Glomerular endothelial cell (primary cell): Measurements from ENCODE around the gene NFIA. TPM values are rescaled to one million over a fixed set of nuclear protein-coding genes. Genes with fewer than 3 reads are reported as not detected.
"Not testable (repeated sequence)": the region's sequence is repeated elsewhere in the genome, so short reads cannot be mapped to it uniquely, and the experiment has no call there.

Experiments
- DNase-seq: peaks from one replicate; pipeline ENCODE4 v3.0.0-alpha.2; 2011; ENCODE audit warnings: low read depth, low spot score; ENCODE audit errors: extremely low read depth
- total RNA-seq: library from RNA; depleted of rRNA; stranded (reverse); fragments of >200 nt; gene quantifications from 2 replicates; pipeline ENCODE4 v1.2.3, GENCODE V29; 2015

The NFIA gene
- total RNA-seq, 1 donor from 2014 or later = 18.4 TPM

DNA sequence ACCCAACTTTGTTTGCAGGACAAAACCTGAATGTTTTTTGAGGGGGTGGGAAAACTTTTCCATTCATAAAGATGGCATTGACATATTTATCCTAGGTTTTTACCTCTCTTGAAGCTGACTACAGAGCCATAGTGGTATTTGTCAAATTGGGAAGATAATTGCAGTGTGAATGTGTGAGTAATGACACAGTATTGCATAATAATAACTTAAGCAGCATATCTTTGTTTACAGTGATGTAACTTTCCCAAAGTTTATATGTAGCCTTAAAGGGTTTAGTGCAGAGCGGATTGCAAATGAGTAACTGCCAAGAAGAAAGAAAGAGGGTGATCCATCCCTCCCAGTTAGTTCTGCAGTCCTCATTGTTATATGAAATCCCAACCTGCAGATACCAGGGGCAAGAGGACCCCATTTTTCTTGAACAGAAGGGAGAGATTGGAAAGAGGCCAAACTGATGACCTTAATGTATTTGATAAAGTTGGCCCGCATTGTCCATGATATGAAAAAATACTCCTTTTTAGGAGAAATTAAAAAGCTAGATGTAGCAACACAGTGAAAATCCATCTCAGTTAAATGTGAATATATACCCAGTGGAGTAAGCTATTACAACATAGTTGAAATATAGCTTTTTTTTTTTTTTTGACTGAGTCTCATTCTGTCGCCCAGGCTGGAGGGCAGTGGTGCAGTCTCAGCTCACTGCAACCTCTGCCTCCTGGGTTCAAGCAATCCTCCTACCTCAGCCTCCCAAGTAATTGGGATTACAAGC is 23.7 kb upstream of the NFIA start:
- DNase-seq = no peak

GRCh38 chr1:61061601-61062000 is 20.8 kb upstream of the NFIA start:
- DNase-seq = not testable (repeated sequence)

- DNase-seq = no peak
These were observed 17.7 kb upstream of the NFIA start for GRCh38 chr1:61064673-61065072.

GRCh38 chr1:61067446-61068019 is 14.8 kb upstream of the NFIA start:
- no peak for DNase-seq

GRCh38 chr1:61070054-61070453 is 12.3 kb upstream of the NFIA start:
- DNase-seq = no peak

- DNase-seq = no peak
These were observed 10.9 kb upstream of the NFIA start for GRCh38 chr1:61071205-61072130.

- no peak for DNase-seq
These were observed 8.5 kb upstream of the NFIA start for GRCh38 chr1:61073871-61074270.

DNA sequence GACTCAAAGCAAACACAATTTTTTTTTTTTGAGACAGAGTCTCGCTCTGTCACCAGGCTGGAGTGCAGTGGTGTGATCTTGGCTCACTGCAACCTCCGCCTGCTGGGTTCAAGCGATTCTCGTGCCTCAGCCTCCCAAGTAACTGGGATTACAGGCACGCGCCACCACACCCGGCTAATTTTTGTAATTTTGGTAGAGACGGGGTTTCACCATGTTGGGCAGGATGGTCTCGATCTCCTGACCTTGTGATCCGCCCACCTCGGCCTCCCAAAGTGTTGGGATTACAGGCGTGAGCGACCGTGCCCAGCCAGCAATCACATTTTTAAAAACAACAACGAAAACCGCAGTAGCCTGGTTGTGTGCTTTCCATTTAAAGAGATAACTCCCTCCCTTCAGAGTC is 6.5 kb upstream of the NFIA start:
- DNase-seq = not testable (repeated sequence)

GRCh38 chr1:61076728-61077675 is 5.4 kb upstream of the NFIA start:
- no peak for DNase-seq

DNA sequence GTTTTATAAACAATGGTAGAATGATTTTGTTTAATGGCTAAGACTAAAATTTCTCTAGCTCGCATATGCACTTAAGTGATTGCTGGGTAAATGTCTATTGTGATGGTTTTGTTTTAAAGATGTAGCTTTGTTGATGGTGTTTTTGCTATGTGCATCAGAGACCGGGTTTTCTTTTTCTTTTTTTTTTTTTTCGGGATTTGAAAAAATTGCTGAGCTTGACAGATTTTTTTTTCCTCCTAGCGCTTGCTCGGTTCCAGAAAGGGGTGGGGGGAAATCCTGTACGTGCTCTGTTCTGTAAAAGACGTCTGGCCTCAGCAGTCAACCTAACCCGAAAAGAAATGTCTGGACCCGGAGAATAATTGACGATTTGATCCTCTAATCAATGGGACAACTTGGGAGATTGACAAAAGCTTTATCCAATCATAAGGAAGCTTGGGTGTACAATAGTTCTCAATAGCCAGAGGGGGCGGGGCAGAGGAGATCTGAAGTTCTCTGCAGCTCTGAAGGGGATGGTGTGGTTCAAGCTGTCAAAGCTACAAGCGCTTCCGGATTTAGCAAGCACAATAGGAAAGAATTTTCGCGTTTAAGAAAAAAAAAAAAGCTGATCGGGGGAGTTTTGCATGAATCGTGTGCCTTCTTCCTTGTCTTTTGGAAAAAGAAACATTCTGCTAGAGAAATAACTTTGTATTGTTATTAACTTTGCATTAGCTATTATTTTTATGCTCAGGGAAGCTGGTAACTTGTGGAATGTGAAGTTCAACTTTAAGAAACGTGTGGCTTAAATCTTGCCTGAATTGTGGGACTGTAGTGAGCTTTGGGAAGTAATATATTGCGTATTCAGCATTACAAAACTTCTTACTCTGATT is 4.5 kb upstream of the NFIA start:
- DNase-seq = peak; percentile 100

- no peak for DNase-seq
These were observed 3.6 kb upstream of the NFIA start for GRCh38 chr1:61078618-61079295.

- no peak for DNase-seq
These were observed 3.0 kb upstream of the NFIA start for GRCh38 chr1:61079296-61079897.

GRCh38 chr1:61079898-61080336 is 2.4 kb upstream of the NFIA start:
- DNase-seq = no peak

GRCh38 chr1:61080413-61081143 is 1.8 kb upstream of the NFIA start:
- DNase-seq = no peak

GRCh38 chr1:61081144-61081685 is 1.1 kb upstream of the NFIA start:
- DNase-seq = no peak

GRCh38 chr1:61081686-61082310 is 563 bp upstream of the NFIA start:
- no peak for DNase-seq
